NCI-H1417 (cell line): ENCODE results near the gene C11orf91.

Experiments
- DNase-seq, 3 experiments: peaks; one replicate each; lab custom pipeline; 2025; lab: John Stamatoyannopoulos, UW

C11orf91 gene

GRCh38 chr11:33669598-33670249 is 30.9 kb downstream of the C11orf91 start:
- DNase-seq: no peak

GRCh38 chr11:33668951-33669596 is 31.6 kb downstream of the C11orf91 start:
- peak in 1 of 3 experiments; percentile 50 for DNase-seq

GRCh38 chr11:33668468-33668825 is 32.2 kb downstream of the C11orf91 start:
- peak in 2 of 3 experiments; percentile 8 to 91 for DNase-seq

GRCh38 chr11:33667819-33668467 is 32.7 kb downstream of the C11orf91 start:
- DNase-seq: no peak

GRCh38 chr11:33665350-33666106 is 35.1 kb downstream of the C11orf91 start:
- DNase-seq: no peak

GRCh38 chr11:33664827-33665226 is 35.8 kb downstream of the C11orf91 start:
- no peak for DNase-seq

- DNase-seq: no peak
These were observed 36.5 kb downstream of the C11orf91 start for GRCh38 chr11:33664166-33664565.

GRCh38 chr11:33663121-33663520 is 37.5 kb downstream of the C11orf91 start:
- peak in 1 of 3 experiments; percentile 56 for DNase-seq

- peak in 1 of 3 experiments; percentile 65 for DNase-seq
These were observed 39.1 kb downstream of the C11orf91 start for GRCh38 chr11:33661526-33661925.

- DNase-seq: no peak
These were observed 39.7 kb downstream of the C11orf91 start for GRCh38 chr11:33660962-33661361.

- DNase-seq: no peak
These were observed 41.1 kb downstream of the C11orf91 start for GRCh38 chr11:33659370-33660139.

GRCh38 chr11:33658195-33658900 is 42.3 kb downstream of the C11orf91 start:
- peak in 2 of 3 experiments; percentile 79 to 86 for DNase-seq

- peak in 2 of 3 experiments; percentile 79 to 93 for DNase-seq
These were observed 42.9 kb downstream of the C11orf91 start for GRCh38 chr11:33657757-33658156.

GRCh38 chr11:33656768-33657167 is 43.9 kb downstream of the C11orf91 start:
- DNase-seq: no peak

- DNase-seq: peak in 1 of 3 experiments; percentile 16
These were observed 44.6 kb downstream of the C11orf91 start for GRCh38 chr11:33655842-33656600.

- DNase-seq: no peak
These were observed 46.0 kb downstream of the C11orf91 start for GRCh38 chr11:33654594-33654993.

GRCh38 chr11:33652930-33653329 is 47.7 kb downstream of the C11orf91 start:
- no peak for DNase-seq

GRCh38 chr11:33652431-33652830 is 48.2 kb downstream of the C11orf91 start:
- DNase-seq: no peak

- no peak for DNase-seq
These were observed 48.6 kb downstream of the C11orf91 start for GRCh38 chr11:33651990-33652389.

- peak in 1 of 3 experiments; percentile 9 for DNase-seq
These were observed 49.1 kb downstream of the C11orf91 start for GRCh38 chr11:33651555-33651954.
